HPDE6-E6E7 (cell line): ENCODE measurements around the gene GIPR.
A peak's percentile ranks its signal among the peaks of the same experiment; 100 is the strongest.

ENCODE experiments used
- DNase-seq: peaks from one replicate; pipeline ENCODE4 v3.0.0; 2011; ENCODE audit warnings: missing footprints; ENCODE audit errors: extremely low spot score

GIPR gene

GRCh38 chr19:45730368-45731288 lies 62.6 kb downstream of the GIPR start, which contains the start of gene FBXO46:
Gene FBXO46, minus strand, starts transcription at chr19:45730896. Its CDS starts 17,401 bp downstream, at chr19:45713495.
- DNase-seq, result peak; percentile 97
